ENCODE measurements around the gene CCDC27. TPM values are rescaled to one million over a fixed set of nuclear protein-coding genes. Genes with fewer than 3 reads are reported as not detected.

The CCDC27 gene
- polyA plus RNA-seq, 1 experiment = not detected

DNA sequence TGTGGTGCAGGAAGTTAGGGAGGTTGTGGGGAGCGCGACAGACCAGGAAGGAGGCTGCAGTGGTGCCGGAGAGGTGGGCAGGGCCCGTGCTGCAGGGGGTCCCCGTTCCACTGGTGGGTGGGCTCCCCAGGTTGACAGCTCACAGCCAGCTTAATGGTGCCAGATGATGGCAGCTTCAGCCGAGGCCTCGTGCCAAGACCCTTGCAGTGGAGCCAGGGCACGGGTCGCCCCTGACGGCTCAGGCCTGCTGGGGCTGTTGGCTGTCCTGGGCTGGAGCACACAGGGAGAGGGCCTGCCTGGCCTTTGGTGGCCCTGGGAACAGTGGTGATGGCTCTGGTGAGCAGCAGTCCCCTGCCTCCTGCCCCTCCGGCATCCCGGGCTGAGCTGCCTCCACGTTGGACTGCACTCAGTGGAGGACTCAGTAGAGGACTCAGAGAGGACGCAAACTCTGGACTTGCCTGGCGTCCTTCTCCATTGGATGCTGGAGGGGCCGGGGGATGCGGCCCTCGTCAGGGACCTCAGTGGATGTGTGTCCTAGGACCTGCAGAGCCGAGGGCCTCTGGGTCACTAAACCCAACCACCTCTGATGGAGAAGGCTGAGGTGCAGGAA, 46.8 kb upstream of the CCDC27 start:
- ChIA-PET POLR2A (no interaction called here), CTCF (interaction anchor here (1.0 kb wide), 1 partner anchor 19 kb away, joined by 3 read pairs; no protein-coding TSS in a partner anchor)
- peaks cover 27% of the 10 kb centered on the region for H3K27me3 ChIP-seq (ENCODE audit: control insufficient read depth, insufficient read depth, low read length)
- H3K27ac ChIP-seq (ENCODE audit: low read depth, low read length) = no peak overlapping the region
- DNase-seq (ENCODE audit: low read depth, low spot score) = no peak
- H3K4me3 ChIP-seq (ENCODE audit: low read depth, low read length) = no peak overlapping the region
- no peaks in the 10 kb centered on the region; the same call in 1 of the 2 replicates for H3K9me3 ChIP-seq (ENCODE audit: control insufficient read depth, insufficient read depth, low read length)
- TF ChIP-seq CTCF (IDR thresholded peaks at IDR 0.05; ENCODE audit: low read depth, low read length) = no peak

GRCh38 chr1:3706651-3707297, 45.5 kb upstream of the CCDC27 start:
- no peak for DNase-seq (ENCODE audit: low read depth, low spot score)
- Histone ChIP-seq H3K4me3 (ENCODE audit: low read depth, low read length) (no peak overlapping the region), H3K27me3 (ENCODE audit: control insufficient read depth, insufficient read depth, low read length) (peaks cover 25% of the 10 kb centered on the region), H3K9me3 (ENCODE audit: control insufficient read depth, insufficient read depth, low read length) (no peaks in the 10 kb centered on the region; the same call in 1 of the 2 replicates), H3K27ac (ENCODE audit: low read depth, low read length) (no peak overlapping the region)
- CTCF ChIA-PET = no interaction called here
- no peak for TF ChIP-seq CTCF (IDR thresholded peaks at IDR 0.05; ENCODE audit: low read depth, low read length)
- POLR2A ChIA-PET = no interaction called here

GRCh38 chr1:3707298-3707938, 44.8 kb upstream of the CCDC27 start:
- CTCF ChIA-PET = no interaction called here
- Histone ChIP-seq H3K27me3 (ENCODE audit: control insufficient read depth, insufficient read depth, low read length) (peaks cover 25% of the 10 kb centered on the region), H3K4me3 (ENCODE audit: low read depth, low read length) (no peak overlapping the region), H3K27ac (ENCODE audit: low read depth, low read length) (no peak overlapping the region), H3K9me3 (ENCODE audit: control insufficient read depth, insufficient read depth, low read length) (no peaks in the 10 kb centered on the region; the same call in 1 of the 2 replicates)
- POLR2A ChIA-PET = no interaction called here
- TF ChIP-seq CTCF (IDR thresholded peaks at IDR 0.05; ENCODE audit: low read depth, low read length) = no peak
- DNase-seq (ENCODE audit: low read depth, low spot score) = no peak

GRCh38 chr1:3707939-3708328, 44.3 kb upstream of the CCDC27 start:
- Histone ChIP-seq H3K4me3 (ENCODE audit: low read depth, low read length) (no peak overlapping the region), H3K27me3 (ENCODE audit: control insufficient read depth, insufficient read depth, low read length) (peaks cover 28% of the 10 kb centered on the region), H3K9me3 (ENCODE audit: control insufficient read depth, insufficient read depth, low read length) (no peaks in the 10 kb centered on the region; the same call in 1 of the 2 replicates), H3K27ac (ENCODE audit: low read depth, low read length) (no peak overlapping the region)
- POLR2A ChIA-PET = no interaction called here
- CTCF ChIA-PET = no interaction called here
- TF ChIP-seq CTCF (IDR thresholded peaks at IDR 0.05; ENCODE audit: low read depth, low read length) = no peak
- no peak for DNase-seq (ENCODE audit: low read depth, low spot score)

- TF ChIP-seq CTCF (IDR thresholded peaks at IDR 0.05; ENCODE audit: low read depth, low read length) = no peak
- CTCF ChIA-PET = interaction anchor here (0.6 kb wide), 1 partner anchor 1662 kb away, joined by 3 read pairs; no protein-coding TSS in a partner anchor
- H3K27me3 ChIP-seq (ENCODE audit: control insufficient read depth, insufficient read depth, low read length) = peaks cover 34% of the 10 kb centered on the region
- H3K27ac ChIP-seq (ENCODE audit: low read depth, low read length) = no peak overlapping the region
- H3K9me3 ChIP-seq (ENCODE audit: control insufficient read depth, insufficient read depth, low read length) = no peaks in the 10 kb centered on the region; the same call in 1 of the 2 replicates
- no peak overlapping the region for H3K4me3 ChIP-seq (ENCODE audit: low read depth, low read length)
- DNase-seq (ENCODE audit: low read depth, low spot score) = no peak
- POLR2A ChIA-PET = no interaction called here
These were observed 43.5 kb upstream of the CCDC27 start for GRCh38 chr1:3708791-3709190.
